A549 (cell line): ENCODE measurements around the gene SV2C. TPM values are rescaled to one million over a fixed set of nuclear protein-coding genes. Genes with fewer than 3 reads are reported as not detected.

Experiments
- ATAC-seq, 2 experiments: fragments of 200-7000 bp in 1 of 2; fragments of >200 bp in 1 of 2; cut with Nextera tagmentation in 1 of 2; cut with Tn5 transposase in 1 of 2; 3 replicates each; pipeline versions ENCODE4 v1.8.0 to v1.9.1; 2018 to 2020; ENCODE audit warnings: mild to moderate bottlenecking in 1 of 2, moderate library complexity in 1 of 2
- CTCF ChIA-PET: fragments of 300-600 bp; sonication (Branson Sonifier 250); formaldehyde crosslinking; extraction: SDS; loops from one replicate; lab custom pipeline; 2021; ENCODE audit warnings: antibody characterized with exemption, inconsistent platforms; lab: Yijun Ruan, JAX
- POLR2A ChIA-PET: fragments of 350-600 bp; formaldehyde crosslinking; extraction: SDS; loops from one replicate; lab custom pipeline; 2021; ENCODE audit warnings: antibody characterized with exemption, inconsistent platforms; lab: Yijun Ruan, JAX
- DNase-seq, 2 experiments: peaks; one replicate each; pipeline versions ENCODE4 v3.0.0 to v3.0.0-alpha.2; 2011 to 2016; ENCODE audit warnings: low read depth in 1 of 2, low spot score in 1 of 2
- FAIRE-seq: peaks from 2 replicates; lab custom pipeline; 2011; peaks lifted over from hg19 to GRCh38; lab: Jason Lieb, UNC
- H3K27ac ChIP-seq, 2 experiments: fragments of >200 bp; sonication (Bioruptor Twin); formaldehyde crosslinking; 3 replicates each; pipeline ENCODE4 v1.5.1; 2016 to 2017
- H3K4me1 ChIP-seq: fragments of >200 bp; sonication (Bioruptor Twin); formaldehyde crosslinking; 3 replicates; pipeline ENCODE4 v1.6.1; 2016
- H3K4me2 ChIP-seq: fragments of >200 bp; sonication (Bioruptor Twin); formaldehyde crosslinking; 3 replicates; pipeline ENCODE4 v1.6.1; 2016
- H3K4me3 ChIP-seq: fragments of >200 bp; sonication (Bioruptor Twin); formaldehyde crosslinking; 3 replicates; pipeline ENCODE4 v1.5.1; 2016
- H3K9me3 ChIP-seq: fragments of >200 bp; sonication (Bioruptor Twin); formaldehyde crosslinking; 3 replicates; pipeline ENCODE4 v1.6.1; 2016
- BCL3 ChIP-seq: fragments of >200 bp; sonication (Bioruptor Twin); formaldehyde crosslinking; IDR thresholded peaks from 3 replicates; pipeline ENCODE4 v1.6.1; 2016
- BHLHE40 ChIP-seq: IDR thresholded peaks from 2 replicates; pipeline ENCODE4 v1.6.1; 2012; ENCODE audit warnings: low read depth, low read length, inconsistent platforms
- CBX8 ChIP-seq: fragments of 200-600 bp; sonication (generic); IDR thresholded peaks from 2 replicates; pipeline ENCODE4 v1.6.1; 2016
- CHD4 ChIP-seq: fragments of 200-600 bp; sonication (generic); IDR thresholded peaks from 2 replicates; pipeline ENCODE4 v1.6.1; 2016; ENCODE audit warnings: antibody characterized with exemption, mild to moderate bottlenecking, borderline replicate concordance
- CTCF ChIP-seq: fragments of >200 bp; sonication (Bioruptor Twin); formaldehyde crosslinking; IDR thresholded peaks from 3 replicates; pipeline ENCODE4 v1.5.1; 2016
- EHF ChIP-seq: fragments of 250-450 bp; sonication (Bioruptor Pico); IDR thresholded peaks from 2 replicates; pipeline ENCODE4 v1.5.0; 2020; ENCODE audit warnings: mild to moderate bottlenecking
- ELK1 ChIP-seq: fragments of 150-350 bp; IDR thresholded peaks from 2 replicates; pipeline ENCODE4 v1.6.1; 2014; ENCODE audit warnings: low read depth, mild to moderate bottlenecking, low read length
- EP300 ChIP-seq, 2 experiments: fragments of >200 bp; sonication (Bioruptor Twin); formaldehyde crosslinking; IDR thresholded peaks; 2 replicates in 1 of 2; 3 replicates in 1 of 2; pipeline ENCODE4 v1.6.1; 2016 to 2017
- FOSB ChIP-seq: fragments of 250-450 bp; sonication (Bioruptor Pico); IDR thresholded peaks from 2 replicates; pipeline ENCODE4 v1.5.0; 2020; ENCODE audit warnings: mild to moderate bottlenecking, moderate library complexity
- FOXS1 ChIP-seq: fragments of 250-450 bp; sonication (Bioruptor Pico); IDR thresholded peaks from 2 replicates; pipeline ENCODE4 v1.5.0; 2020; ENCODE audit warnings: mild to moderate bottlenecking, moderate library complexity
- HDAC2 ChIP-seq: fragments of 200-600 bp; sonication (generic); IDR thresholded peaks from 2 replicates; pipeline ENCODE4 v1.6.1; 2016
- HOXB5 ChIP-seq: fragments of 250-450 bp; sonication (Bioruptor Pico); IDR thresholded peaks from 2 replicates; pipeline ENCODE4 v1.5.0; 2020; ENCODE audit warnings: mild to moderate bottlenecking, moderate library complexity
- JUN ChIP-seq, 2 experiments: fragments of >200 bp; sonication (Bioruptor Twin); formaldehyde crosslinking; IDR thresholded peaks; 2 replicates in 1 of 2; 3 replicates in 1 of 2; pipeline ENCODE4 v1.6.1; 2016 to 2017
- JUNB ChIP-seq: fragments of >200 bp; sonication (Bioruptor Twin); formaldehyde crosslinking; IDR thresholded peaks from 2 replicates; pipeline ENCODE4 v1.6.1; 2016
- MAFK ChIP-seq: fragments of 450-650 bp; IDR thresholded peaks from 2 replicates; pipeline ENCODE4 v1.6.1; 2014; ENCODE audit not compliant: partially characterized antibody
- MAX ChIP-seq: IDR thresholded peaks from 2 replicates; pipeline ENCODE4 v1.6.1; 2012
- PBX3 ChIP-seq: IDR thresholded peaks from 2 replicates; pipeline ENCODE4 v1.6.1; 2012
- POLR2AphosphoS2 ChIP-seq: conservative IDR thresholded peaks from 2 replicates; pipeline ENCODE4 v1.6.1; 2012; ENCODE audit warnings: low read length, improper control_type of control experiment, inconsistent platforms
- RAD21 ChIP-seq, 2 experiments: fragments of >200 bp in 1 of 2; sonication (Bioruptor Twin) in 1 of 2; formaldehyde crosslinking in 1 of 2; IDR thresholded peaks in 1 of 2; conservative IDR thresholded peaks in 1 of 2; 2 replicates in 1 of 2; 3 replicates in 1 of 2; pipeline ENCODE4 v1.6.1; 2012 to 2018; ENCODE audit warnings: inconsistent platforms in 1 of 2
- RARB ChIP-seq: fragments of 250-450 bp; sonication (Bioruptor Pico); IDR thresholded peaks from 2 replicates; pipeline ENCODE4 v1.8.0; 2021; ENCODE audit warnings: mild to moderate bottlenecking, moderate library complexity
- RCOR1 ChIP-seq: fragments of 150-350 bp; IDR thresholded peaks from 2 replicates; pipeline ENCODE4 v1.6.1; 2014; ENCODE audit warnings: antibody characterized with exemption, low read length, low read depth
- RNF2 ChIP-seq: fragments of 200-600 bp; sonication (generic); IDR thresholded peaks from 2 replicates; pipeline ENCODE4 v1.6.1; 2016; ENCODE audit warnings: low read depth, mild to moderate bottlenecking, antibody characterized with exemption, moderate library complexity, borderline replicate concordance
- SMC3 ChIP-seq: fragments of >200 bp; sonication (Bioruptor Twin); formaldehyde crosslinking; IDR thresholded peaks from 3 replicates; pipeline ENCODE4 v1.6.1; 2018; ENCODE audit warnings: inconsistent platforms
- TP53 ChIP-seq: fragments of 250-450 bp; sonication (Bioruptor Pico); IDR thresholded peaks from 2 replicates; pipeline ENCODE4 v1.5.0; 2021; ENCODE audit warnings: mild to moderate bottlenecking, moderate library complexity
- ZSCAN20 ChIP-seq: fragments of 250-450 bp; sonication (Bioruptor Pico); IDR thresholded peaks from 2 replicates; pipeline ENCODE4 v1.8.0; 2022; ENCODE audit warnings: mild to moderate bottlenecking, moderate library complexity
- WGBS: methylation state at CpG from one replicate; pipeline ENCODE4 v1.1.6; 2017; ENCODE audit errors: missing lambda C conversion rate; 5-methylcytosine and 5-hydroxymethylcytosine counted together
- polyA plus RNA-seq, 4 experiments: library from polyadenylated mRNA; depleted of rRNA in 3 of 4; stranded (reverse); fragments of >200 nt; fragmentation: RNase III in 1 of 4; extraction: RNeasy Plus Mini Kit Qiagen cat#74134 plus additional on column Dnase treatment in 1 of 4; gene quantifications; 2 replicates in 3 of 4; 3 replicates in 1 of 4; pipeline ENCODE4 v1.2.3, GENCODE V29; 2011 to 2017

SV2C gene
- polyA plus RNA-seq, 2 of the 4 experiments (the other 2 are of a cell fraction) = not detected

- FAIRE-seq (no peak), ATAC-seq (no peak), DNase-seq (no peak)
- ChIA-PET POLR2A (no interaction called here), CTCF (interaction anchor here (2.5 kb wide), 1 partner anchor 10 kb away, joined by 27 read pairs; no protein-coding TSS in a partner anchor)
- Histone ChIP-seq H3K4me3 (no peak overlapping the region), H3K9me3 (no peaks in the 10 kb centered on the region), H3K4me2 (no peak overlapping the region), H3K27ac (no peak overlapping the region), H3K4me1 (no peaks in the 10 kb centered on the region)
- TF ChIP-seq CTCF (no peak), HOXB5 (no peak), FOSB (CRISPR knock-in tag) (no peak), RAD21 (conservative IDR thresholded peaks at IDR 0.05 in 1 of 2, IDR thresholded peaks at IDR 0.05 in 1 of 2) (no peak), JUNB (no peak)
Observed at GRCh38 chr5:76165029-76165428, 81.8 kb downstream of the SV2C start.

GRCh38 chr5:76165711-76166374 lies 82.7 kb downstream of the SV2C start:
- no peaks in the 10 kb centered on the region for H3K9me3 ChIP-seq
- CTCF ChIA-PET = interaction anchor here (1.0 to 2.5 kb wide), 2 partner anchors 9 to 11 kb away, joined by 4 to 27 read pairs; no protein-coding TSS in a partner anchor
- ATAC-seq (no peak), DNase-seq (no peak), FAIRE-seq (no peak)
- WGBS = 2% methylated on average over 2 of the region's 2 CpGs
- POLR2A ChIA-PET = no interaction called here
- no peak overlapping the region for H3K4me2 ChIP-seq
- TF ChIP-seq FOXS1 = no peak
- TF ChIP-seq ELK1 = no peak
- no peak for TF ChIP-seq JUNB
- TF ChIP-seq CBX8 = no peak
- no peak for TF ChIP-seq CHD4
- no peak for TF ChIP-seq MAX
- no peak for TF ChIP-seq RARB (CRISPR knock-in tag)
- TF ChIP-seq POLR2AphosphoS2 = no peak
- TF ChIP-seq EP300 (IDR thresholded peaks at IDR 0.05) = no peak
- no peak for TF ChIP-seq BCL3
- H3K4me1 ChIP-seq = no peaks in the 10 kb centered on the region
- no peak overlapping the region for H3K4me3 ChIP-seq
- H3K27ac ChIP-seq = no peak overlapping the region

GRCh38 chr5:76166886-76167576 lies 83.8 kb downstream of the SV2C start:
- no peaks in the 10 kb centered on the region for H3K4me1 ChIP-seq
- WGBS = 29% methylated on average over 3 of the region's 3 CpGs
- no peak for TF ChIP-seq HDAC2
- no peak for TF ChIP-seq TP53 (CRISPR knock-in tag)
- TF ChIP-seq CHD4 = no peak
- TF ChIP-seq RNF2 = no peak
- TF ChIP-seq RCOR1 = no peak
- TF ChIP-seq MAFK = no peak
- TF ChIP-seq SMC3 = no peak
- no peak for TF ChIP-seq ZSCAN20
- TF ChIP-seq FOXS1 = no peak
- no peak for TF ChIP-seq PBX3
- no peak for TF ChIP-seq RARB (CRISPR knock-in tag)
- TF ChIP-seq EHF (CRISPR knock-in tag) = no peak
- no peak for TF ChIP-seq BHLHE40
- no peak for TF ChIP-seq FOSB (CRISPR knock-in tag)
- TF ChIP-seq JUN (IDR thresholded peaks at IDR 0.05) = no peak
- CTCF ChIA-PET = interaction anchor here (1.0 to 2.5 kb wide), 2 partner anchors 8 to 13 kb away, joined by 3 to 27 read pairs; no protein-coding TSS in a partner anchor
- no peaks in the 10 kb centered on the region for H3K9me3 ChIP-seq
- no peak overlapping the region for H3K4me3 ChIP-seq
- no peak overlapping the region for H3K27ac ChIP-seq
- POLR2A ChIA-PET = no interaction called here
- DNase-seq (no peak), ATAC-seq (no peak), FAIRE-seq (no peak)
- H3K4me2 ChIP-seq = no peak overlapping the region
